ENCODE results near the gene FAM131C. TPM values are rescaled to one million over a fixed set of nuclear protein-coding genes. Genes with fewer than 3 reads are reported as not detected.

Gene FAM131C, protein sequence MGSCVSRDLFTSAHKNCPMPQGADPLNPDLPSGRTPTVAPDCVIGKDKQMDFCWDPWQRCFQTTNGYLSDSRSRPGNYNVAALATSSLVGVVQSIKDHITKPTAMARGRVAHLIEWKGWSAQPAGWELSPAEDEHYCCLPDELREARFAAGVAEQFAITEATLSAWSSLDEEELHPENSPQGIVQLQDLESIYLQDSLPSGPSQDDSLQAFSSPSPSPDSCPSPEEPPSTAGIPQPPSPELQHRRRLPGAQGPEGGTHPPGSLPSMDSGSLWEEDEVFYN
- total RNA-seq (2022; extraction: Qiagen RNA extraction; ENCODE audit: low read depth): 11.0 to 18.2 TPM (median 15.0 TPM) in 5 replicates

DNA sequence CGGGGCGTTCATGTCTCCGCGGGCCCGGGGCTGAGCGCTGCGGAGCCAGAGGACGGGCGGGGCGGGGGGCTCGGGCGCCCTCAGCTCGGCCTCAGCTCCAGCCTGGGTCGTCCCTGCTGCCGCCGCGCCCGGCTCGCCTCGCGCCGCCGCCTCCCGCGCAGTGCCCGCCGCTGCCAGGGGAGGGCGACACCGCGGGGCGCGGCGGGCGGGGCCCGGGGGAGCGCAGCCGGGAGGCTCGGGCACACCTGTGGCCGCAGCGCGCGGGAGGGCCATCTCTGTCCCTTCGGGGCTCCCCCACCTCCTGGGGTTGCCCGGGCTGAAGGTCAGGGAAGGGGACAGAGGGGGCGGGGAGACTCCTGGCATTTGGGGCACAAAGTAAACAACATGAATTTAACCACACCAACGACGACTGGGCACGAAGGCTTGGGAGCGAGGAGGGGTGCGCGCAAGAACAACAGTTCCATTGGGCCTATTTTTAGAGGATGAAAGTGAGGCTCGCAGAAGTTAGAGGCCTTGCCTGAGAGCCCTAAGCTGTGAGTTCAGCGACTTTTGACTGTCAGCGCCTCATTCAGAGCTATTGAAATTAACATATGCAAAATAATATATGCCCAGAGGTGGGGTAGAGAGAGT lies at the start of gene FAM131C:
FAM131C (minus strand) TSS at position 162 of the 630 bp plus-strand sequence. CDS start 209 bp downstream, outside the sequence.

DNA sequence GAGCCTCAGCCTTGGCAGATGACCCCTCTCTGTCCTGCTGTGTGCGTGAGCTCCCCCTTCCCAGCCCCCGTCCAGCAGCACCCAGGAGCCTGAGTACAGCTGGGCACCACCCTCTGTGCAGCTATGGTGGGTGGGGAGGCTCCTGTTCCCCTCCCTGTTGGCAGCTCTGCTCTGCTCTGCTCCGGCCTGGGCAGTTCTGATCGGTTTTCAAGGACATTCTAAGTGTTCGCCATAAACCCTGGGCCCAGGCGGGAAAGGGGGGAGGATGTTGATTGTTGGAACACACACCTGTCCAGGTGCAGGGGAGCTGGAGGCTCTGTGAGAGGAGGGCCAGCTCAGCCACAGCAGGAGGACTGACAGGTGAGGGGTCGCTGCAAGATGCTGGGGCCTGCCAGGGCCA lies 29.9 kb downstream of the FAM131C start, which contains the start of gene CLCNKB:
CLCNKB (plus strand) TSS at position 262 of the 400 bp plus-strand sequence. CDS start 711 bp downstream, outside the sequence.

DNA sequence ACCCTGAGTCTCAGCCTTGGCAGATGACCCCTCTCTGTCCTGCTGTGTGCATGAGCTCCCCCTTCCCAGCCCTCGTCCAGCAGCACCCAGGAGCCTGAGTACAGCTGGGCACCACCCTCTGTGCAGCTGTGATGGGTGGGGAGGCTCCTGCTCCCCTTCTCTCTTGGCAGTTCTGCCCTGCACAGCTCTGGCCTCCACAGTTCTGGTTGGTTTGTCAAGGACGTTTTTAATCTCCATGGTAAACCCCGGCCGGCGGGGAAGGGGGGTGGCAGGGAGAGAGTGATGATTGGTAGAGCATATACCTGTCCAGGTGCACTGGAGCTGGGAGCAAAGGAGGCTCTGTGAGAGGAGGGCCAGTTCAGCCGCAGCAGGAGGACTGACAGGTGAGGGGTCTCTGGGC lies 51.8 kb downstream of the FAM131C start, which contains the start of gene CLCNKA:
CLCNKA (plus strand) TSS at position 356 of the 400 bp plus-strand sequence. CDS start 584 bp downstream, outside the sequence.

DNA sequence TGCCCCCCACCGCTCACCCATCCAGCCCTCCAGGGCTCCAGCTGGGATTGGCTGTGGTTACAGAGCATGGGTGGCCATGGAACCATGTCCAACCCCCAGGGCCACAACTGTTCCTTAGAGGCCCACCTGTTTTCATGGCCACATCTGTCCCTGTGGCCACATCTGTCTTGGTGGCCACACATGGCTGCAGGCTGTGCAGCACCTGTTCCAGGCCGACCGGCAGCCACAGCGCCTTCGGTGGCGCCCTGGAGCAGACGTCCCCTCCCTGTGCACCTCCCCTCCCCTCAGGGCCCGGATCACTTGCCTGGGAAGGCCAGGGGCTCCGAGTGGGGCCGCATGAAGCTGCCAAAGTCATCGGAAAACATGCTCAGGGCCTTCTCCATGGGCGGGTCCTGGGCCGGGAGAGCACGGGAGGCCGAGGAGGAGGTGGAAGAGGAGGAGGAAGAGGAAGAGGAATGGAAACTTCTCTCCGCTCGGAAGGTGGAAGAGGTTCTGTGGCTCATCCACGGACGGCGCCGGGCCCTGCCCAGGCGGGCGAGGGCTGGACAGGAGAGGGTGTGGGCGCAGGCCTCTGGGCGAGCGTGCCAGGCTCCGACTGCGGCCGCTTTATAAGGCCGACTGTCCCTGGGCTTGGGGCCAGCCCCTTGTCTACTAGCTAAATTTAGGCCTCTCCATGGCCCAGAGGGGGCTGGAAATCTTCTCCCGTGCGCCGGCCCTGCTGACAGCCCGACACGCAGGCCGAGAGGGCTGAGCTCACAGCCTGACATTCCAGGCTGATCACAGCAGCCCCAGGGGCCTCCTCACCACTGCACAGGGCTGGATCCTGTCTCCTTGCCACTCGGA lies 55.8 kb downstream of the FAM131C start, which contains the start of gene HSPB7:
HSPB7 (minus strand) TSS at position 583 of the 843 bp plus-strand sequence; CDS start at position 503, 80 bp downstream.

Other genes starting within 250 kb of the FAM131C start
- gene SPEN, start 225.9 kb downstream of the FAM131C start, total RNA-seq (2022; extraction: Qiagen RNA extraction; ENCODE audit: low read depth): 36.7 to 46.5 TPM (median 43.9 TPM) in 5 replicates
- 11.5 to 14.4 TPM (median 12.8 TPM) in 5 replicates for gene ZBTB17, start 97.5 kb downstream of the FAM131C start, total RNA-seq (2022; extraction: Qiagen RNA extraction; ENCODE audit: low read depth)
- gene SRARP, start 69.4 kb downstream of the FAM131C start, total RNA-seq (2022; extraction: Qiagen RNA extraction; ENCODE audit: low read depth): 0.02 TPM in 1 of 5 replicates, not detected in the others
- 0.05 TPM in 1 of 5 replicates, not detected in the others for gene HSPB7, start 55.6 kb downstream of the FAM131C start, total RNA-seq (2022; extraction: Qiagen RNA extraction; ENCODE audit: low read depth)
- gene CLCNKA, start 51.6 kb downstream of the FAM131C start, total RNA-seq (2022; extraction: Qiagen RNA extraction; ENCODE audit: low read depth): 0.08 to 0.24 TPM (median 0.09 TPM) in 3 of 5 replicates, not detected in the others
- gene CLCNKB, start 29.9 kb downstream of the FAM131C start, total RNA-seq (2022; extraction: Qiagen RNA extraction; ENCODE audit: low read depth): 0.05 to 0.08 TPM (median 0.06 TPM) in 3 of 5 replicates, not detected in the others
- gene EPHA2, start 82.4 kb upstream of the FAM131C start, total RNA-seq (2022; extraction: Qiagen RNA extraction; ENCODE audit: low read depth): 122 to 148 TPM (median 131 TPM) in 5 replicates
- gene ARHGEF19, start 139.0 kb upstream of the FAM131C start, total RNA-seq (2022; extraction: Qiagen RNA extraction; ENCODE audit: low read depth): 5.1 to 7.1 TPM (median 6.6 TPM) in 5 replicates
- gene CPLANE2, start 163.5 kb upstream of the FAM131C start, total RNA-seq (2022; extraction: Qiagen RNA extraction; ENCODE audit: low read depth): 2.6 to 4.8 TPM (median 4.3 TPM) in 5 replicates